BE2C (cell line): ENCODE results near the gene ADAMTS17.

Experiments
- DNase-seq: peaks from one replicate; pipeline ENCODE4 v3.0.0-alpha.2; 2020
- H3K27me3 ChIP-seq: fragments of 250-450 bp; sonication (Bioruptor Pico); 2 replicates; pipeline ENCODE4 v1.5.1; 2020; ENCODE audit warnings: mild to moderate bottlenecking
- H3K36me3 ChIP-seq: fragments of 250-450 bp; sonication (Bioruptor Pico); 2 replicates; pipeline ENCODE4 v1.5.1; 2020; ENCODE audit warnings: mild to moderate bottlenecking
- H3K4me1 ChIP-seq: fragments of 250-450 bp; sonication (Bioruptor Pico); 2 replicates; pipeline ENCODE4 v1.5.1; 2020
- H3K4me3 ChIP-seq: 2 replicates; pipeline ENCODE4 v1.5.1; 2011; ENCODE audit warnings: low read depth, low read length
- H3K9me3 ChIP-seq: fragments of 250-450 bp; sonication (Bioruptor Pico); 2 replicates; pipeline ENCODE4 v1.5.1; 2020
- TF ChIP-seq, protein P1 (sequence below): IDR thresholded peaks from 2 replicates; pipeline ENCODE4 v1.5.1; 2012; ENCODE audit warnings: mild to moderate bottlenecking, low read depth, low read length

The ADAMTS17 gene

DNA sequence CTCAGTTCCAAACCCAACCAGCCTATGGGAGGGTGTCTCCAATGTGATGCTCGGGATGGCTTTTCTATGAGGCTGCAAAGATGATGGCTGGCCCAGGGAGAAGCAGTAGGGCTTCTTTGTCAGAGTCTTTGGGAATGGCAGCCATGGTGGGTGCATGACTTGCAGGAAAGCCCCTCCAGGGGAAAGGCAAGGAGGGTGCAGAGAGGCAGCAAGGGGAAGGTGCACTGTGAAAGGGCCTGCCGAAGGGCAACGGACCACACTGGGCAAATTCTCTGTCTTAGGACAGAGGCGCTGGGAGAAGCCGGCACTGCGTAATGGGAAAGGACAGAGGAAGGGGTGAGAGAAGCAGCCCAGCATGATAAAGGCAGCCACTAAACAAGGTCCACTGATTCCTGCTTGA lies 305.8 kb downstream of the ADAMTS17 start:
- Histone ChIP-seq H3K36me3 (no peaks in the 10 kb centered on the region), H3K4me1 (no peaks in the 10 kb centered on the region), H3K27me3 (no peaks in the 10 kb centered on the region), H3K9me3 (no peaks in the 10 kb centered on the region), H3K4me3 (no peak overlapping the region)
- DNase-seq, result no peak
- TF ChIP-seq, protein P1, sequence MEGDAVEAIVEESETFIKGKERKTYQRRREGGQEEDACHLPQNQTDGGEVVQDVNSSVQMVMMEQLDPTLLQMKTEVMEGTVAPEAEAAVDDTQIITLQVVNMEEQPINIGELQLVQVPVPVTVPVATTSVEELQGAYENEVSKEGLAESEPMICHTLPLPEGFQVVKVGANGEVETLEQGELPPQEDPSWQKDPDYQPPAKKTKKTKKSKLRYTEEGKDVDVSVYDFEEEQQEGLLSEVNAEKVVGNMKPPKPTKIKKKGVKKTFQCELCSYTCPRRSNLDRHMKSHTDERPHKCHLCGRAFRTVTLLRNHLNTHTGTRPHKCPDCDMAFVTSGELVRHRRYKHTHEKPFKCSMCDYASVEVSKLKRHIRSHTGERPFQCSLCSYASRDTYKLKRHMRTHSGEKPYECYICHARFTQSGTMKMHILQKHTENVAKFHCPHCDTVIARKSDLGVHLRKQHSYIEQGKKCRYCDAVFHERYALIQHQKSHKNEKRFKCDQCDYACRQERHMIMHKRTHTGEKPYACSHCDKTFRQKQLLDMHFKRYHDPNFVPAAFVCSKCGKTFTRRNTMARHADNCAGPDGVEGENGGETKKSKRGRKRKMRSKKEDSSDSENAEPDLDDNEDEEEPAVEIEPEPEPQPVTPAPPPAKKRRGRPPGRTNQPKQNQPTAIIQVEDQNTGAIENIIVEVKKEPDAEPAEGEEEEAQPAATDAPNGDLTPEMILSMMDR, result no peak

DNA sequence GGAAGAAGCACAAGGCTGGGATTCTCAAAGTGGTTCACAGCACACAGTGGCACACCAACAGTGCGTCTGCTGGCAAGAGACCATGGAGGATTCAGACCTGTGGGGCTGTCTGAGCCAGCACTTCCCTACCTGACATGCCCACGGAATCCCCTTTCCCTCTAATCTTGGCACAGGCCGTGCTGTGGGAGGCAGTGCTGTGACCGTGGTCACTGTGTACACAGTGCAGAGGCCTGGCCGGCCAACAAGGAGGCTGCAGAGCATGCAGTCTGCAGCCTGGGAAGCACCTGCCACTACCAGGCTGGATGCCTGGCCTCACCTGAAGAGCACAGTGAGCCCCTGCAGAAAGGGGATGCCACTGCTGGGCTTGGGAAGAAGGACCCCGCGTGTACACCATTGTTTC lies 307.6 kb downstream of the ADAMTS17 start:
- H3K4me3 ChIP-seq, result no peak overlapping the region
- no peak for DNase-seq
- no peaks in the 10 kb centered on the region for H3K36me3 ChIP-seq
- TF ChIP-seq, protein P1, result no peak
- no peaks in the 10 kb centered on the region for H3K9me3 ChIP-seq
- H3K4me1 ChIP-seq, result no peaks in the 10 kb centered on the region
- H3K27me3 ChIP-seq, result no peaks in the 10 kb centered on the region

DNA sequence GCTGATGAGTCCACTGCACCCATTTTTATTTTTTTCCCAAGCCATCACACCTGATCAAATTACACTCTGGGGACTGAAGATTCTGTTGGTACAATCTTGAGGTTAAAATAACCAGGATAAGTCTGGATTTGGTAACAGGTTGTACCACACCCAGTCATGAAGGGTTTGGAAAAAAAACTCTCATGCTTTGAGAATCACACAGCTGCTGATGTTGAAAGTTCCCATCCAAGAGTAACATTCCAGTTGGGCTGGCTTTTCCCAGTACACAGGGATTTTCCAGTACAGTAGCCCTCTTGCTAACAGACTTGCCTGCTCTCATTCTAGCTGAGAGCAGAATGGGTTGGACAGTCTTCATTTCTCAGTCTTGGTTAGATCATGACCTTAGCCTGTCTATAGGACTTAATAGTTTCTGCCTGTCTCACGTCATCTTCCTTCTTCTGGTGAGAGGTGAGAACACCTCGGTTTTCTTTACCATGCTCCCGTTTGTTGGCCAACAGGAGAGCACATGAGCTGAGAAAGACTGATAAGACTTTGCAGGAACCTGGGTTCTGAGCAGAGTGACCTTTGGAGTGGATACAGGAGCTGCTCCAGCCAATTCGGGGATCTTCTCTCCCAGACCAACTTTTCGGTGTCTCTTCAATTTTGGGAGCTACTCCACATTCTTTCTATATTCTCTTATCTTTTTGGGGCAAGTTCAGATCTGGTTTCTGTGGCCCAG lies 308.5 kb downstream of the ADAMTS17 start:
- TF ChIP-seq, protein P1, result no peak

DNA sequence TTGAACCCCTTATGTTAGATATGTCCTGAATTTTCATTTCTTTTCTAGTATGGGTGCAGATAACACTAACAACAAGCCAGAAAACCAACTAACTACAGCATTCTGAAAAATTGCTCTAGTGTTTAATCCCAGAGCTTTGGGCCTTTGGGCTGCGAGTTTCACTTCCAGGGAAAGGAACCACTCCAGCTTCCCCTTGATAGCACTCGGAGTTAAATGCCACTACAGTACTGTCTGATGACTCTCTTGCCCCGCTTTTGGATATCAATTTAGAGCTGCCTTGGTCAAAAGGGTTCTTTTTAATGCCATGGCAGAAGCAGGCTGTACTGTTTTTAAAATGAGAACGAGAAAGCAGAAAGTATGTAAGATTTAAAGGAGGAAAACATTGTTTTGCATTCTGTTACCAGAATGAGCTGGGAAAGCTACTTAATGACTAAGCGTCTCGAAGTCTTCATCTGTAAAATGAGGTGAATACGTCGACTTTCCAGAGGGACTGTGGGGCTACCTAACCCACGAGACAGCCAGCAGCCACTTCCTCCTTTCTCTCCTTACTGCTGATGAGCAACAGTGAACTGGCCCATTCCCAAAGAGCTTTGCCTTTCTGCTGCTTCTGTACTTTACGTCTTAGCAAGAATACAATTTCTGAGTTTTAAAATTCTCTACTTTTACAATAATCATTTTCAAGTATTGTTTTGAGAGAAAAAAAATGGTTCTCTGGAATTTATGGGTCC lies 309.3 kb downstream of the ADAMTS17 start:
- Histone ChIP-seq H3K9me3 (no peaks in the 10 kb centered on the region; the same call in 1 of the 2 replicates), H3K4me3 (no peak overlapping the region), H3K4me1 (no peaks in the 10 kb centered on the region), H3K36me3 (no peaks in the 10 kb centered on the region), H3K27me3 (no peaks in the 10 kb centered on the region)
- TF ChIP-seq, protein P1, result no peak
- DNase-seq, result no peak

More for the DNA sequence above, 308.5 kb downstream of the ADAMTS17 start:
- no peaks in the 10 kb centered on the region for H3K27me3 ChIP-seq
- no peaks in the 10 kb centered on the region for H3K36me3 ChIP-seq
- DNase-seq, result no peak
- H3K4me1 ChIP-seq, result no peaks in the 10 kb centered on the region
- no peaks in the 10 kb centered on the region for H3K9me3 ChIP-seq
- H3K4me3 ChIP-seq, result no peak overlapping the region

DNA sequence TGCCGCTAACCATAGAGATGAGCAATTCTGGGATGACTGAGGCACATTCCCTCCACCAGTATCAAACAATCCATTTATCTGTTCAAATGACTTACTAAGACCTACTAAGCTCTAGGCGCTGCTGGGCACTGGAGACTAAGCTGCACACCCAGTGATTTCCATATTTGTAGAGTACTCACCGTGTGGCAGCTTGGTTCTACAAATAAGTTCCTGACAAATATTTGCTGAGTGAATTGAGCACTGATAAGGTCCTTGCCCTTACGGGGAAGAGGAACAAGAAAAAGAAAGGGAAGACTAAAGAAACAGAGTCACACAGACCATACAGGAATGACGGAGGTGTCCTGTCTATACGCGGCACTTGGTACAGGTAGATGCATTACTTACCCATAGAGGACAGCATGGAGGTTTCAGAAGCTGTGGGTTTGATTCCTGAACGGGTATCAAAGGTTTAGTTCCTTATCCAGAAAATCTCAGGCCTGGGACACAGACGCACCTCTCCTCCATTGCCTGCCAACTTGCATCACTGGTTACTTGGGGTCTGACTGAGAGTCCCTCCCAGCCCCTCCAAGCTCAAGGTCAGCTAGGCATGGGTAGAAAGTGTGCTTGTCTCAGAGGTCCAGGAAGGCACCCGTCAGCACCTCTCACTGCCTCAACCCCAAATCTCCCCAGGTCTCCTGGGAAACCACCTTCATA lies 310.0 kb downstream of the ADAMTS17 start:
- no peaks in the 10 kb centered on the region for H3K36me3 ChIP-seq
- TF ChIP-seq, protein P1, result no peak

More for the DNA sequence above, 310.0 kb downstream of the ADAMTS17 start:
- no peaks in the 10 kb centered on the region for H3K27me3 ChIP-seq
- no peak overlapping the region for H3K4me3 ChIP-seq
- no peaks in the 10 kb centered on the region for H3K4me1 ChIP-seq
- H3K9me3 ChIP-seq, result no peaks in the 10 kb centered on the region; the same call in 1 of the 2 replicates
- no peak for DNase-seq
